ENCODE results near the gene DPH2.

The DPH2 gene

DNA sequence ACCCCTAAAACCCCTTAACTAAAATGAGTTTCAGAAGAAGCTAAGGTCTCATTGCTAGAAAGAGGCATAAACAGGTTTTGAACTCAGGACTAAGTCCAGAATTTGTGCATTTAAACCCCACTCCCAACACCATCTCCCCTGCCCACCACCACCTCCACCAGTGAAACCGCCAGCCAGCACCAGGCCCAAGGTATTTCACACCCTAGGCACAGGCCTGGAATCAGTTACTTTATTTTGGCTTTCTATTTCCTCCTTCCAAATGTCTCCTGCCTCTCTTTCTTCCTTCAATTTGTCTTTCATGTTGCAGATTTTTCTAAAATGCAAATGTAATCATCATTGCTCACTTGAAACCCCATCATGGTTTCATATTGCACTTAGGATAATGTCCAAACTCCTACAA is 24.9 kb upstream of the DPH2 start:
- 91% methylated on average over 1 of the region's 1 CpG for WGBS (ENCODE audit: insufficient coverage)
- POLR2A ChIA-PET, result no interaction called here
- Histone ChIP-seq H3K4me3 (ENCODE audit: control insufficient read depth in 1 of 7, extremely low read depth in 1 of 7, insufficient read depth in 4 of 7, low read depth in 2 of 7, low read length in 6 of 7) (peak overlapping the region in 2 of 7 experiments; percentile 18 to 54), H3K27me3 (replicated peaks in 2 of 5; ENCODE audit: control insufficient read depth in 4 of 5, insufficient read depth in 5 of 5, low read length in 4 of 5) (no peaks in the 10 kb centered on the region), H3K27ac (ENCODE audit: insufficient read depth in 1 of 2, low read depth in 1 of 2, low read length in 2 of 2, poor library complexity in 1 of 2, severe bottlenecking in 2 of 2) (peak overlapping the region in 1 of 2 experiments; percentile 18), H3K9me3 (ENCODE audit: control extremely low read depth in 1 of 5, control insufficient read depth in 4 of 5, insufficient read depth in 2 of 5, low read depth in 1 of 5, low read length in 4 of 5) (no peaks in the 10 kb centered on the region), H3K36me3 (ENCODE audit: control insufficient read depth in 4 of 4, insufficient read depth in 4 of 4, low read length in 3 of 4) (peaks cover under 1 to 9% (median 7%) of the 10 kb centered on the region in 4 experiments), H3K4me1 (ENCODE audit: control extremely low read depth in 1 of 4, control insufficient read depth in 4 of 4, insufficient read depth in 4 of 4, low read length in 3 of 4) (peaks cover 6 to 37% (median 23%) of the 10 kb centered on the region in 4 experiments)
- CTCF ChIA-PET, result interaction anchor here (1.0 to 9.4 kb wide), 5 partner anchors 10 to 377 kb away, joined by 3 to 120 read pairs (median 7); partner anchors contain the start of gene ARTN
- DNase-seq, result no peak

DNA sequence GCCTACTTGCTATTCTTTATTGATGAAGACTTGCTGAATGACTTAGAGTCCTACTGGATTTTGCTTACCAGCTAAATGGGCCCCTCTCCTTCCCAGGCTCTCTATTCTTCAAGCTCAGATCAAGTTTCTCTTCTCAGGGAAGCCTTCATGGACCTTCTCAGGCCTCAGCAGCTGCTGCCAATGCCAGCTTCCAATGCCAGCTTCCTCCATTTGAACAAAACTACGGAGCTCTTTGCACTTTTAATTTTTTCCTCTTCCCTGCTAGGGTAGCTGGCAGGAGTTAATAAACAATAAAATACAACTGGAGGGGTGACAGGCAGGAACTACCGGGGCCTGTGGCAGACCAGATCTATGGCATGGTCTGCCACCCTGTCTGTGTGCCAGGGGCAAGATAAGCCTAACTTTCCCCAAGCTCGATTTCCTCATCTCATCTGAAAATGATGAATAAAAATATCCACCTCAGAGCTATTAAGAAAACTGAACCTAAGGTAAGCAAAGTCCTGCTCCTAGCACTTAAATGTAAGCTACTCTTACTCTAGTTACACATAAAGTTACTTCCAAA is 24.1 kb upstream of the DPH2 start:
- H3K27ac ChIP-seq (ENCODE audit: insufficient read depth in 1 of 2, low read depth in 1 of 2, low read length in 2 of 2, poor library complexity in 1 of 2, severe bottlenecking in 2 of 2), result peak overlapping the region; percentile 59 to 99
- WGBS (ENCODE audit: insufficient coverage), result 0% methylated on average over 1 of the region's 3 CpGs
- peak in 1 of 3 donors; percentile 70 for DNase-seq
- H3K9me3 ChIP-seq (ENCODE audit: control extremely low read depth in 1 of 5, control insufficient read depth in 4 of 5, insufficient read depth in 2 of 5, low read depth in 1 of 5, low read length in 4 of 5), result no peaks in the 10 kb centered on the region
- H3K27me3 ChIP-seq (replicated peaks in 2 of 5; ENCODE audit: control insufficient read depth in 4 of 5, insufficient read depth in 5 of 5, low read length in 4 of 5), result no peaks in the 10 kb centered on the region
- H3K4me3 ChIP-seq (ENCODE audit: control insufficient read depth in 1 of 7, extremely low read depth in 1 of 7, insufficient read depth in 4 of 7, low read depth in 2 of 7, low read length in 6 of 7), result peak overlapping the region; percentile 67 to 92 (median 82)
- CTCF ChIA-PET, result interaction anchor here (0.6 to 9.4 kb wide), 12 partner anchors 11 to 378 kb away, joined by 3 to 120 read pairs (median 6); partner anchors contain the start of gene ARTN
- H3K4me1 ChIP-seq (ENCODE audit: control extremely low read depth in 1 of 4, control insufficient read depth in 4 of 4, insufficient read depth in 4 of 4, low read length in 3 of 4), result peaks cover 6 to 37% (median 23%) of the 10 kb centered on the region in 4 experiments
- peaks cover 3 to 13% (median 11%) of the 10 kb centered on the region in 4 experiments for H3K36me3 ChIP-seq (ENCODE audit: control insufficient read depth in 4 of 4, insufficient read depth in 4 of 4, low read length in 3 of 4)
- POLR2A ChIA-PET, result no interaction called here

DNA sequence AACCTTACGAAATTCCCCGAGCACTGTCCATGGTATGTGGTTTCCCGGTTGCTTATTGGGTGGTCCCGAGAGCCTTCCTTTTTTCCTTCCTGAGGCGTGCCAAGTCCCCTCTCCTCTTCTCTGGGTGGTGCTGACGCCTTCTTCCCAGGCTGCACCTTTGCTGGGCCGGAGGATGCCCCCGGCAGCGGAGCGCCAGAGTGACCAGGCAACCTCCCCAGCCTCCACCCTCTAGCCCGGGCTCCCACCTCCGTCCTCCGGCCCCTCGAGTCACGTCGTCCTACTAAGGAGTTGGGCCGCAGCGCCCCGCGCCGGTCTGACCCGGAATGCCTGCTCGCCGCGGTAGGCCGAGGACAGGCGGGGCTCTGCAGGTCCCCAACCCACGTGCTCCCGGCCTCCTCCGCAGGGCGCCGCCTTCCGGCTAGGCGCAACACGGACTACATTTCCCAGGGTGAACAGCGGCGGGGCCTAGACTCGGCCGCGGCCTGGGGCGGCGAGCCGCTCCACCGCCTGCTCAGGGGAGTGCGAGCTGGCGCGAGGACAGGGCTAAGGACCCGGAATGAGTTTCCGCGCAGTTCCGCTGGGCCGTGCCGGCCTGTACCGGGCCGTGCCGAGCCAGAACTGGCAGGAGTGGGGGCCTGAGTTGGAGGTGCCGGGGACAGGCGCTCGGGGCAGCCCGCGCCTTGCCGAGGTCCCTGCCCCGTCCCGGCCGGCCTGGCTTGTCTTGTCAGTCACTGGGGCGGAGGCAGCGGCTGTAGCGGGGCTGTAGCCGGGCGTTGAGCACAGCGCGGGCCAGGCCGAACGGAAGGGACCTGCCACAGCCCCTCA is 23.4 kb upstream of the DPH2 start, which contains the start of gene IPO13:
Gene IPO13 (plus strand): TSS at position 715 of the 825 bp plus-strand sequence. CDS start 651 bp downstream, outside the sequence.
- Histone ChIP-seq H3K36me3 (ENCODE audit: control insufficient read depth in 4 of 4, insufficient read depth in 4 of 4, low read length in 3 of 4) (peaks cover 3 to 13% (median 11%) of the 10 kb centered on the region in 4 experiments), H3K27me3 (replicated peaks in 2 of 5; ENCODE audit: control insufficient read depth in 4 of 5, insufficient read depth in 5 of 5, low read length in 4 of 5) (no peaks in the 10 kb centered on the region), H3K9me3 (ENCODE audit: control extremely low read depth in 1 of 5, control insufficient read depth in 4 of 5, insufficient read depth in 2 of 5, low read depth in 1 of 5, low read length in 4 of 5) (no peaks in the 10 kb centered on the region), H3K4me3 (ENCODE audit: control insufficient read depth in 1 of 7, extremely low read depth in 1 of 7, insufficient read depth in 4 of 7, low read depth in 2 of 7, low read length in 6 of 7) (peak within 1 kb of the TSS; percentile 67 to 92 (median 82)), H3K27ac (ENCODE audit: insufficient read depth in 1 of 2, low read depth in 1 of 2, low read length in 2 of 2, poor library complexity in 1 of 2, severe bottlenecking in 2 of 2) (peak within 1 kb of the TSS; percentile 98 to 99), H3K4me1 (ENCODE audit: control extremely low read depth in 1 of 4, control insufficient read depth in 4 of 4, insufficient read depth in 4 of 4, low read length in 3 of 4) (peaks cover 6 to 37% (median 23%) of the 10 kb centered on the region in 4 experiments)
- under 1% methylated on average over 72 of the region's 74 CpGs for WGBS (ENCODE audit: insufficient coverage)
- POLR2A ChIA-PET, result interaction anchor here (0.7 to 1.5 kb wide), 4 partner anchors 10 to 28 kb away, joined by 3 to 5 read pairs (median 4); partner anchors contain the start of genes ATP6V0B and DPH2
- CTCF ChIA-PET, result interaction anchor here (0.6 to 9.4 kb wide), 15 partner anchors 9 to 379 kb away, joined by 3 to 120 read pairs (median 4); partner anchors contain the start of gene ARTN
- DNase-seq, result peak; percentile 96 to 98 (median 98)

DNA sequence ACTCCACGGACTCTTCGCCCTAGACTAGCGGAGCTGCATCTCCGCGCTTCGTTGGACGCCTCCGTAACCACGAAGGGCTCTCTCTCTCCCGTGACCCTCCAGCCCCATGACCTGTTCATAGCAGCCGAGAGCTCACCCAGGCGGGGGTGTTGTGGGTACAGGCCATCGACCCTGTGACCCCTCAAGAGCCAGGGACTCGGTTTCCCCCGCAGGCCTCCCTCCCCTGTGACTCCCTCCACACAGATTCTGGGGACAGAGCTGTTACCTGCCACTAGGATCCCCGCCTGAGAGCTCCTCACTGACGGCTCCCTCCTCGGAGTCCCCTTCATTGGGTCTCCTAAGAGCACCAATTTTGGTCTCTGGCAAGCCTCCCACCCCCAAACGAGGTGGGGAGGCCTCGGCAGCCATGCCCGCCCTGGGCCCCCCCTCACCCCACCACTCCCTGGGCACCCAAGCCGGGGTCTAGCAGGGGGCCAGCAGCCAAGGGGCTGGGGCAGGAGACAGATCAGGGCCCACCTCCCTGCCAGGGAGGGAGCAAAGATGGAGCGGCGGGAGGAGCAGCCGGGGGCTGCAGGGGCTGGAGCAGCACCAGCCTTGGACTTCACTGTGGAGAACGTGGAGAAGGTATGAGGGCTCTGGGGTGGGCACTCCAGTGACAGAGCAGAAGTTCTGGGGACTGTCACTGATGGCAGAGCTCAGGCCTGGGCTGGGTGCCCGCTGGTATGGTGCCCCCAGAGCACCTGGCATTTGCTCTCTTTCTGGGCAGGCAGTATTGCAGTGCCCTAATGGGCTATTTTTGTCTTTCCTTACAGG is 22.5 kb upstream of the DPH2 start:
- Histone ChIP-seq H3K27ac (ENCODE audit: insufficient read depth in 1 of 2, low read depth in 1 of 2, low read length in 2 of 2, poor library complexity in 1 of 2, severe bottlenecking in 2 of 2) (peak overlapping the region; percentile 98 to 99), H3K4me1 (ENCODE audit: control extremely low read depth in 1 of 4, control insufficient read depth in 4 of 4, insufficient read depth in 4 of 4, low read length in 3 of 4) (peaks cover 6 to 37% (median 23%) of the 10 kb centered on the region in 4 experiments), H3K36me3 (ENCODE audit: control insufficient read depth in 4 of 4, insufficient read depth in 4 of 4, low read length in 3 of 4) (peaks cover 3 to 12% (median 10%) of the 10 kb centered on the region in 4 experiments), H3K4me3 (ENCODE audit: control insufficient read depth in 1 of 7, extremely low read depth in 1 of 7, insufficient read depth in 4 of 7, low read depth in 2 of 7, low read length in 6 of 7) (peak overlapping the region; percentile 54 to 92 (median 82)), H3K27me3 (replicated peaks in 2 of 5; ENCODE audit: control insufficient read depth in 4 of 5, insufficient read depth in 5 of 5, low read length in 4 of 5) (no peaks in the 10 kb centered on the region), H3K9me3 (ENCODE audit: control extremely low read depth in 1 of 5, control insufficient read depth in 4 of 5, insufficient read depth in 2 of 5, low read depth in 1 of 5, low read length in 4 of 5) (no peaks in the 10 kb centered on the region)
- peak in 1 of 3 donors; percentile 22 for DNase-seq
- CTCF ChIA-PET, result interaction anchor here (0.9 to 9.4 kb wide), 7 partner anchors 9 to 58 kb away, joined by 3 to 120 read pairs (median 7); partner anchors contain the start of gene ARTN
- 19% methylated on average over 14 of the region's 27 CpGs for WGBS (ENCODE audit: insufficient coverage)
- POLR2A ChIA-PET, result interaction anchor here (0.7 to 1.5 kb wide), 4 partner anchors 11 to 28 kb away, joined by 3 to 5 read pairs (median 4); partner anchors contain the start of genes ATP6V0B and DPH2

DNA sequence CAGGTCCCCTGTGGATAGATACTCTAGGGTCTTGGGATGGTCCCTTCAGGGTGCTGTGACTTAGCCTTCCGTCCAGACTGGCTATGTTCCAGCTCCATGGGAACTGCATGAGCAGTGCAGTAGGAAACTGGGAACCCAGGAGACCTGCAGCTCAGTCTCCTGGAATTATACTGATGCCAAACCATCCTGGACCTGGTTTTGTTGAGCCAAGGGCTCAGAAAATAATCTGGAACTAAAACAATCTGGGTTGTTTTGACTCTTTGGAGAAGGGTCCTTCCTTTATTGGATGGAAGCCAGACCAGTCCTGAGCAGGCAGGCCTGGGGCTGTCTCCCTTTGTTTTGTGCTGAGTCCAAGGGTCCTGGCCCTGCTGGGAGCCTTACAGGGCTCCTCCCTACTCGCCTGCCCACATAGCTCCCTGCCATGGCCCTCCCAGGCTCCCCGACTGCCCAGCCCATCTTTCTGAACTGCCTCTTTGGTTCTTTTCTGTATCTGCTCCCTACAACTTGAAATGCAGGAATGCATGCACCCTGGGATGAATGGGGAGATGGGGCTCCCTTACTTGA is 21.9 kb upstream of the DPH2 start:
- WGBS (ENCODE audit: insufficient coverage), result 84% methylated on average over 3 of the region's 3 CpGs
- POLR2A ChIA-PET, result interaction anchor here (1.3 to 1.5 kb wide), 2 partner anchors 22 to 27 kb away, joined by 3 to 5 read pairs; partner anchors contain the start of genes ATP6V0B and DPH2
- no peaks in the 10 kb centered on the region for H3K9me3 ChIP-seq (ENCODE audit: control extremely low read depth in 1 of 5, control insufficient read depth in 4 of 5, insufficient read depth in 2 of 5, low read depth in 1 of 5, low read length in 4 of 5)
- peaks cover 6 to 37% (median 23%) of the 10 kb centered on the region in 4 experiments for H3K4me1 ChIP-seq (ENCODE audit: control extremely low read depth in 1 of 4, control insufficient read depth in 4 of 4, insufficient read depth in 4 of 4, low read length in 3 of 4)
- H3K4me3 ChIP-seq (ENCODE audit: control insufficient read depth in 1 of 7, extremely low read depth in 1 of 7, insufficient read depth in 4 of 7, low read depth in 2 of 7, low read length in 6 of 7), result peak overlapping the region in 3 of 7 experiments; percentile 70 to 92 (median 82)
- H3K27me3 ChIP-seq (replicated peaks in 2 of 5; ENCODE audit: control insufficient read depth in 4 of 5, insufficient read depth in 5 of 5, low read length in 4 of 5), result no peaks in the 10 kb centered on the region
- CTCF ChIA-PET, result interaction anchor here (0.9 to 9.4 kb wide), 5 partner anchors 8 to 18 kb away, joined by 3 to 120 read pairs (median 13); partner anchors contain the start of gene ARTN
- H3K27ac ChIP-seq (ENCODE audit: insufficient read depth in 1 of 2, low read depth in 1 of 2, low read length in 2 of 2, poor library complexity in 1 of 2, severe bottlenecking in 2 of 2), result peak overlapping the region in 1 of 2 experiments; percentile 99
- H3K36me3 ChIP-seq (ENCODE audit: control insufficient read depth in 4 of 4, insufficient read depth in 4 of 4, low read length in 3 of 4), result peaks cover 3 to 12% (median 10%) of the 10 kb centered on the region in 4 experiments
- DNase-seq, result no peak

DNA sequence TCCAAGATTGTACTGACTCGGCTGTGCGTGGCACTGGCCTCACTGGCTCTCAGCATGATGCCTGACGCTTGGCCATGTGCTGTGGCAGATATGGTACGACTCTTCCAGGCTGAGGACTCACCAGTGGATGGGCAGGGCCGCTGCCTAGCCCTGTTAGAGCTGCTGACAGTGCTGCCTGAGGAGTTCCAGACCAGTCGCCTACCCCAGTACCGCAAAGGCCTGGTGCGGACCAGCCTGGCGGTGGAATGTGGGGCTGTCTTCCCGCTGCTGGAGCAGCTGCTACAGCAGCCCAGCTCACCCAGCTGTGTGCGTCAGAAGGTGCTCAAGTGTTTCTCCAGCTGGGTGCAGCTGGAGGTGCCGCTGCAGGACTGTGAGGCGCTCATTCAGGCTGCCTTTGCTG is 20.1 kb upstream of the DPH2 start:
- Histone ChIP-seq H3K36me3 (ENCODE audit: control insufficient read depth in 4 of 4, insufficient read depth in 4 of 4, low read length in 3 of 4) (peaks cover 3 to 12% (median 10%) of the 10 kb centered on the region in 4 experiments), H3K9me3 (ENCODE audit: control extremely low read depth in 1 of 5, control insufficient read depth in 4 of 5, insufficient read depth in 2 of 5, low read depth in 1 of 5, low read length in 4 of 5) (no peaks in the 10 kb centered on the region), H3K4me3 (ENCODE audit: control insufficient read depth in 1 of 7, extremely low read depth in 1 of 7, insufficient read depth in 4 of 7, low read depth in 2 of 7, low read length in 6 of 7) (no peak overlapping the region), H3K27ac (ENCODE audit: insufficient read depth in 1 of 2, low read depth in 1 of 2, low read length in 2 of 2, poor library complexity in 1 of 2, severe bottlenecking in 2 of 2) (no peak overlapping the region), H3K27me3 (replicated peaks in 2 of 5; ENCODE audit: control insufficient read depth in 4 of 5, insufficient read depth in 5 of 5, low read length in 4 of 5) (no peaks in the 10 kb centered on the region), H3K4me1 (ENCODE audit: control extremely low read depth in 1 of 4, control insufficient read depth in 4 of 4, insufficient read depth in 4 of 4, low read length in 3 of 4) (peaks cover 6 to 32% (median 23%) of the 10 kb centered on the region in 4 experiments)
- no peak for DNase-seq
- CTCF ChIA-PET, result interaction anchor here (0.8 to 9.4 kb wide), 3 partner anchors 9 to 21 kb away, joined by 3 to 120 read pairs (median 22); partner anchors contain the start of gene ARTN
- POLR2A ChIA-PET, result no interaction called here
- WGBS (ENCODE audit: insufficient coverage), result 88% methylated on average over 11 of the region's 13 CpGs
